ENCODE data around the gene MED13. TPM values are rescaled to one million over a fixed set of nuclear protein-coding genes. Genes with fewer than 3 reads are reported as not detected.

The MED13 gene
- total RNA-seq, 1 experiment from 2014 or later = 60.7 TPM

DNA sequence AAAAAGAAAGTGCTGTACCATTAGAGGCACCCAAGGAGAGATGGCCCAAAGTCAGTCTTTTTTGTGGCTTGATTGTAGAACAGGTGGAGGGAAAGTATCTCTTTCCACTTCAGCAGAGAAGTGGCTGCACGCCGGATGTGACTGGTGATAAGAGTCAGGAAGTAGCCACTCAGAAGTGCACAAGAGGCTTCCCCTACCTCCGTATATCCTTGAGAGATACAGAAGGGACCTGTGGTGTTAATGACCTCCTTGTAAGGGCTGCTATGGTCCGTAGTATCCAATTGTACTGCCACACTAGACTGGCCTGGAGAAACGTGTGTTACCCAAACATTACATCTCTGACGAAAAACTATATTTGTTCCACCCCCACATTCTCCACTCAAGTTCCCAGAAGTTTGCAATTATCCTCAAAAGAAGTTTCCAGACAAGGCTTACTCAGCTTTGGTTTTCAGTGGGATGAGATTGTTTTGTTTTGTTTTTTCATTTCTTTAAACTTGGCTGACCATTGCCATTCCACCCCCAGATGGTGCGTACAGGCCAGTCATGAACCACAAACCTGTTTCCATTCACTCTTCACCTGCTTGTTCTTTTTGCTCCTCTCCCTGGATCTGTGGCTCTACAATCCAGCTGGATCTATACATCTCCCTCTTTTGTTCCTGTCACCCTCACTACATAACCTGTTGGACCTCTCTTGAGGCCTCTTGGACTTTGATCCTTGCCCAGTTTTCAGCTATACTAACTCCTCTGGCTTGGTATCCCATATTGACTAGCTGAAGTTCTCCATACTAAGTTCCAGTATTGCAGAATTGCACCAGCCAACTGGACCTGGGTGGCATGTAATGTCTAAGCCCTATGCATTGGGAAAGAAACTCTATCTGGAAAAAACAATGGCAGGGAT, 20.7 kb upstream of the MED13 start:
- Histone ChIP-seq H2AFZ (ENCODE audit: low read length) (no peak overlapping the region), H2BK20ac (ENCODE audit: low read depth, low read length, poor library complexity, severe bottlenecking) (no peak overlapping the region), H3T11ph (ENCODE audit: low read length) (no peak overlapping the region), H2AK5ac (ENCODE audit: insufficient read length, low read length) (no peak overlapping the region), H3K4me1 (ENCODE audit: insufficient read depth, low read length) (no peaks in the 10 kb centered on the region), H2BK120ac (ENCODE audit: low read depth, low read length, poor library complexity, severe bottlenecking) (no peak overlapping the region), H2BK15ac (ENCODE audit: low read depth, low read length) (no peak overlapping the region), H3K79me2 (ENCODE audit: insufficient read depth, low read length) (no peaks in the 10 kb centered on the region), H2BK5ac (ENCODE audit: insufficient read length, low read length) (no peak overlapping the region), H3K4me2 (ENCODE audit: insufficient read depth, insufficient read length, low read length) (no peak overlapping the region), H3K4ac (ENCODE audit: low read depth, low read length) (no peak overlapping the region), H3K56ac (ENCODE audit: insufficient read length, low read depth, low read length) (no peak overlapping the region), H3K27ac (ENCODE audit: insufficient read length, low read depth, low read length) (no peak overlapping the region), H3K27me3 (ENCODE audit: insufficient read depth, low read length) (no peaks in the 10 kb centered on the region), H3K9ac (ENCODE audit: extremely low read depth, insufficient read length, low read length) (no peak overlapping the region), H4K5ac (ENCODE audit: insufficient read length, low read depth, low read length) (no peak overlapping the region), H3K79me1 (ENCODE audit: insufficient read depth, low read depth, low read length, poor library complexity, severe bottlenecking) (no peaks in the 10 kb centered on the region), H3K23ac (ENCODE audit: insufficient read length, low read depth, low read length) (no peak overlapping the region), H2BK12ac (ENCODE audit: insufficient read length, low read depth, low read length) (no peak overlapping the region), H4K20me1 (ENCODE audit: control insufficient read depth, insufficient read depth, insufficient read length) (no peaks in the 10 kb centered on the region), H3K14ac (ENCODE audit: insufficient read depth, low read length) (no peak overlapping the region), H4K8ac (replicated peaks; ENCODE audit: insufficient read length, low read depth, low read length) (no peak overlapping the region), H4K91ac (ENCODE audit: insufficient read length, low read depth, low read length) (no peak overlapping the region), H3K23me2 (ENCODE audit: insufficient read length, low read depth, low read length, poor library complexity, severe bottlenecking) (no peaks in the 10 kb centered on the region), H3K18ac (ENCODE audit: insufficient read length, low read depth, low read length) (no peak overlapping the region), H3K9me3 (ENCODE audit: control insufficient read depth, low read depth, low read length) (no peaks in the 10 kb centered on the region)
- peaks cover 0 to under 1% of the 10 kb centered on the region in 2 experiments; a peak in 2 of 4 replicates for H3K4me1 Mint-ChIP-seq
- WGBS (ENCODE audit: extremely low coverage, insufficient read length, low lambda C conversion rate) = no CpG with 5 or more reads among the region's 7 CpGs
- no peaks in the 10 kb centered on the region for H3K9me3 Mint-ChIP-seq
- TF ChIP-seq, protein P1, sequence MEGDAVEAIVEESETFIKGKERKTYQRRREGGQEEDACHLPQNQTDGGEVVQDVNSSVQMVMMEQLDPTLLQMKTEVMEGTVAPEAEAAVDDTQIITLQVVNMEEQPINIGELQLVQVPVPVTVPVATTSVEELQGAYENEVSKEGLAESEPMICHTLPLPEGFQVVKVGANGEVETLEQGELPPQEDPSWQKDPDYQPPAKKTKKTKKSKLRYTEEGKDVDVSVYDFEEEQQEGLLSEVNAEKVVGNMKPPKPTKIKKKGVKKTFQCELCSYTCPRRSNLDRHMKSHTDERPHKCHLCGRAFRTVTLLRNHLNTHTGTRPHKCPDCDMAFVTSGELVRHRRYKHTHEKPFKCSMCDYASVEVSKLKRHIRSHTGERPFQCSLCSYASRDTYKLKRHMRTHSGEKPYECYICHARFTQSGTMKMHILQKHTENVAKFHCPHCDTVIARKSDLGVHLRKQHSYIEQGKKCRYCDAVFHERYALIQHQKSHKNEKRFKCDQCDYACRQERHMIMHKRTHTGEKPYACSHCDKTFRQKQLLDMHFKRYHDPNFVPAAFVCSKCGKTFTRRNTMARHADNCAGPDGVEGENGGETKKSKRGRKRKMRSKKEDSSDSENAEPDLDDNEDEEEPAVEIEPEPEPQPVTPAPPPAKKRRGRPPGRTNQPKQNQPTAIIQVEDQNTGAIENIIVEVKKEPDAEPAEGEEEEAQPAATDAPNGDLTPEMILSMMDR (conservative IDR thresholded peaks at IDR 0.05) = no peak
- no peaks in the 10 kb centered on the region for H3K36me3 Mint-ChIP-seq (ENCODE audit: insufficient read depth in 1 of 3, low read depth in 3 of 3)
- no peak overlapping the region for H3K27ac Mint-ChIP-seq
- no peaks in the 10 kb centered on the region for H3K27me3 Mint-ChIP-seq (ENCODE audit: low read depth)
- DNase-seq = no peak
- no peak overlapping the region for H3K4me3 Mint-ChIP-seq

Measured in H9 (cell line).